ENCODE results near the gene AOAH. TPM values are rescaled to one million over a fixed set of nuclear protein-coding genes. Genes with fewer than 3 reads are reported as not detected.

The AOAH gene
- total RNA-seq, 1 donor from 2014 or later, result not detected

- H3K4me3 Mint-ChIP-seq, result no peak overlapping the region
- H3K27ac Mint-ChIP-seq (ENCODE audit: unreplicated experiment), result no peak overlapping the region
- peaks cover 3% of the 10 kb centered on the region for H3K27me3 Mint-ChIP-seq (ENCODE audit: low read depth)
- no peak for TF ChIP-seq CTCF (conservative IDR thresholded peaks at IDR 0.05)
- peaks cover 5% of the 10 kb centered on the region for H3K9me3 Mint-ChIP-seq
- DNase-seq (ENCODE audit: low read depth, low spot score), result no peak
- H3K36me3 Mint-ChIP-seq (ENCODE audit: low read depth), result no peaks in the 10 kb centered on the region
- no peaks in the 10 kb centered on the region for H3K4me1 Mint-ChIP-seq
Observed at GRCh38 chr7:36594445-36594844, 129.8 kb downstream of the AOAH start.

- H3K4me1 Mint-ChIP-seq, result no peaks in the 10 kb centered on the region
- H3K9me3 Mint-ChIP-seq, result peaks cover 5% of the 10 kb centered on the region
- H3K27me3 Mint-ChIP-seq (ENCODE audit: low read depth), result peaks cover 3% of the 10 kb centered on the region
- DNase-seq (ENCODE audit: low read depth, low spot score), result no peak
- no peak for TF ChIP-seq CTCF (conservative IDR thresholded peaks at IDR 0.05)
- no peak overlapping the region for H3K27ac Mint-ChIP-seq (ENCODE audit: unreplicated experiment)
- no peaks in the 10 kb centered on the region for H3K36me3 Mint-ChIP-seq (ENCODE audit: low read depth)
- H3K4me3 Mint-ChIP-seq, result no peak overlapping the region
Observed at GRCh38 chr7:36591636-36592035, 132.7 kb downstream of the AOAH start.

- peaks cover 5% of the 10 kb centered on the region for H3K9me3 Mint-ChIP-seq
- DNase-seq (ENCODE audit: low read depth, low spot score), result no peak
- no peaks in the 10 kb centered on the region for H3K4me1 Mint-ChIP-seq
Observed at GRCh38 chr7:36589391-36589790, 134.9 kb downstream of the AOAH start.

GRCh38 chr7:36583318-36583717 lies 141.0 kb downstream of the AOAH start:
- H3K4me1 Mint-ChIP-seq, result no peaks in the 10 kb centered on the region
- H3K4me3 Mint-ChIP-seq, result no peak overlapping the region
- no peaks in the 10 kb centered on the region for H3K27me3 Mint-ChIP-seq (ENCODE audit: low read depth)
- H3K9me3 Mint-ChIP-seq, result peaks cover 9% of the 10 kb centered on the region
- no peak overlapping the region for H3K27ac Mint-ChIP-seq (ENCODE audit: unreplicated experiment)
- no peaks in the 10 kb centered on the region for H3K36me3 Mint-ChIP-seq (ENCODE audit: low read depth)
- no peak for DNase-seq (ENCODE audit: low read depth, low spot score)
- no peak for TF ChIP-seq CTCF (conservative IDR thresholded peaks at IDR 0.05)

More at GRCh38 chr7:36589391-36589790, 134.9 kb downstream of the AOAH start:
- Mint-ChIP-seq H3K36me3 (ENCODE audit: low read depth) (no peaks in the 10 kb centered on the region), H3K27me3 (ENCODE audit: low read depth) (peaks cover 3% of the 10 kb centered on the region), H3K4me3 (no peak overlapping the region), H3K27ac (ENCODE audit: unreplicated experiment) (no peak overlapping the region)
- no peak for TF ChIP-seq CTCF (conservative IDR thresholded peaks at IDR 0.05)

- Mint-ChIP-seq H3K4me1 (peaks cover 16% of the 10 kb centered on the region), H3K36me3 (ENCODE audit: low read depth) (peaks cover 4% of the 10 kb centered on the region), H3K27ac (ENCODE audit: unreplicated experiment) (no peak overlapping the region), H3K27me3 (ENCODE audit: low read depth) (no peaks in the 10 kb centered on the region), H3K4me3 (no peak overlapping the region), H3K9me3 (peaks cover 14% of the 10 kb centered on the region)
- DNase-seq (ENCODE audit: low read depth, low spot score), result no peak
- TF ChIP-seq CTCF (conservative IDR thresholded peaks at IDR 0.05), result no peak
Observed at GRCh38 chr7:36575832-36576231, 148.5 kb downstream of the AOAH start.

- no peak overlapping the region for H3K27ac Mint-ChIP-seq (ENCODE audit: unreplicated experiment)
- peaks cover 4% of the 10 kb centered on the region for H3K36me3 Mint-ChIP-seq (ENCODE audit: low read depth)
- H3K4me3 Mint-ChIP-seq, result no peak overlapping the region
- H3K4me1 Mint-ChIP-seq, result peaks cover 16% of the 10 kb centered on the region
- peaks cover 2% of the 10 kb centered on the region for H3K9me3 Mint-ChIP-seq
- no peak for DNase-seq (ENCODE audit: low read depth, low spot score)
- no peaks in the 10 kb centered on the region for H3K27me3 Mint-ChIP-seq (ENCODE audit: low read depth)
- no peak for TF ChIP-seq CTCF (conservative IDR thresholded peaks at IDR 0.05)
Observed at GRCh38 chr7:36573066-36573465, 151.2 kb downstream of the AOAH start.
